Keratinocyte (primary cell): ENCODE results near the gene DTX3.

Experiments used
- CTCF ChIP-seq, 3 experiments: IDR thresholded peaks in 1 of 3; conservative IDR thresholded peaks in 1 of 3; optimal IDR thresholded peaks in 1 of 3; 2 replicates in 2 of 3; 3 replicates in 1 of 3; pipeline versions ENCODE3 to v1.5.1; 2011; ENCODE audit warnings: low read length in 3 of 3, mild to moderate bottlenecking in 3 of 3, moderate library complexity in 2 of 3, control low read depth in 1 of 3, inconsistent platforms in 1 of 3; ENCODE audit not compliant: insufficient read depth in 2 of 3; ENCODE audit errors: extremely low read depth in 1 of 3
- EZH2 ChIP-seq: IDR thresholded peaks from one replicate; pipeline ENCODE4 v1.6.1; 2012; ENCODE audit warnings: inconsistent platforms, mild to moderate bottlenecking, low read length, moderate library complexity

GRCh38 chr12:57626921-57627445, 22.4 kb downstream of the DTX3 start:
- TF ChIP-seq CTCF (optimal IDR thresholded peaks at IDR 0.05 in 1 of 3, IDR thresholded peaks at IDR 0.05 in 1 of 3, conservative IDR thresholded peaks at IDR 0.05 in 1 of 3; ENCODE audit: extremely low read depth in 1 of 3, insufficient read depth in 2 of 3, low read length in 3 of 3) (no peak), EZH2 (no peak)
